K562 (cell line): ENCODE measurements around the gene ZDHHC12.

Experiments
- FOXA3 ChIP-seq, 2 experiments: fragments of 450-650 bp in 1 of 2; sonication (generic) in 1 of 2; formaldehyde crosslinking; IDR thresholded peaks in 1 of 2; conservative IDR thresholded peaks in 1 of 2; 2 replicates each; pipeline versions ENCODE4 v1.4.0 to v1.8.0; 2020 to 2022; ENCODE audit warnings: mild to moderate bottlenecking in 2 of 2, missing genetic modification reagents in 1 of 2
- GABPA ChIP-seq: fragments of 200-800 bp; sonication (Bioruptor generic); conservative IDR thresholded peaks from 2 replicates; pipeline ENCODE4 v1.6.1; 2016; ENCODE audit warnings: low read depth, missing genetic modification characterization, missing compliant biosample characterization
- TCF3 ChIP-seq: sonication (generic); formaldehyde crosslinking; IDR thresholded peaks from 2 replicates; pipeline ENCODE4 v1.4.0; 2020; ENCODE audit warnings: mild to moderate bottlenecking, missing genetic modification reagents
- ZNF175 ChIP-seq: fragments of 200-800 bp; sonication (Bioruptor generic); IDR thresholded peaks from 2 replicates; pipeline ENCODE4 v1.6.1; 2016; ENCODE audit warnings: low read depth, mild to moderate bottlenecking, missing genetic modification characterization, missing compliant biosample characterization
- TF ChIP-seq, protein P1 (sequence below): fragments of 250-450 bp; sonication (Bioruptor Pico); IDR thresholded peaks from 2 replicates; pipeline ENCODE4 v1.4.0; 2020; ENCODE audit warnings: mild to moderate bottlenecking, moderate library complexity

- TF ChIP-seq GABPA (tag) (no peak), ZNF175 (CRISPR knock-in tag) (no peak), FOXA3 (CRISPR knock-in tag; conservative IDR thresholded peaks at IDR 0.05 in 1 of 2, IDR thresholded peaks at IDR 0.05 in 1 of 2) (no peak), TCF3 (CRISPR knock-in tag) (no peak)
- TF ChIP-seq, protein P1, sequence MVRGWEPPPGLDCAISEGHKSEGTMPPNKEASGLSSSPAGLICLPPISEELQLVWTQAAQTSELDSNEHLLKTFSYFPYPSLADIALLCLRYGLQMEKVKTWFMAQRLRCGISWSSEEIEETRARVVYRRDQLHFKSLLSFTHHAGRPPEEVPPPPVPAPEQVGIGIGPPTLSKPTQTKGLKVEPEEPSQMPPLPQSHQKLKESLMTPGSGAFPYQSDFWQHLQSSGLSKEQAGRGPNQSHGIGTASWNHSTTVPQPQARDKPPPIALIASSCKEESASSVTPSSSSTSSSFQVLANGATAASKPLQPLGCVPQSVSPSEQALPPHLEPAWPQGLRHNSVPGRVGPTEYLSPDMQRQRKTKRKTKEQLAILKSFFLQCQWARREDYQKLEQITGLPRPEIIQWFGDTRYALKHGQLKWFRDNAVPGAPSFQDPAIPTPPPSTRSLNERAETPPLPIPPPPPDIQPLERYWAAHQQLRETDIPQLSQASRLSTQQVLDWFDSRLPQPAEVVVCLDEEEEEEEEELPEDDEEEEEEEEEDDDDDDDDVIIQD (CRISPR knock-in tag) = no peak
Observed at GRCh38 chr9:128677794-128678193, 46.1 kb downstream of the ZDHHC12 start.
